NCI-H69 (cell line): ENCODE data around the gene TMEM272.
"Not testable (repeated sequence)": the region's sequence is repeated elsewhere in the genome, so short reads cannot be mapped to it uniquely, and the experiment has no call there.

Experiments
- DNase-seq: peaks from one replicate; lab custom pipeline; 2025; lab: John Stamatoyannopoulos, UW

The TMEM272 gene

DNA sequence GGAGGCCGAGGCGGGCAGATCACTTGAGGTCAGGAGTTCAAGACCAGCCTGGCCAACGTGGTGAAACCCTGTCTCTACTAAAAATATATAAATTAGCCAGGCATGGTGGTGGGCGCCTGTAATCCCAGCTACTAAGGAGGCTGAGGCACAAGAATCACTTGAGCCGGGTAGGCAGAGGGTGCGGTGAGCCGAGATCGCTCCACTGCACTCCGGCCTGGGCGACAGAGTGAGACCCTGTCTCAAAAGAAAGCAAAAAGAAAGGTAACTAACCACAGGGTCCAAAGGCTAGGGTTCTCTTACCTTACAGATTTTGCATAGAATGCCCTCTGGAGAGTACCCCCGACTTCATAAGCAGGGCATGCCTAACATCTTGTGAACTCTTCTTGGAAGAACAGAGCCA, 20.3 kb downstream of the TMEM272 start:
- DNase-seq, result not testable (repeated sequence)

DNA sequence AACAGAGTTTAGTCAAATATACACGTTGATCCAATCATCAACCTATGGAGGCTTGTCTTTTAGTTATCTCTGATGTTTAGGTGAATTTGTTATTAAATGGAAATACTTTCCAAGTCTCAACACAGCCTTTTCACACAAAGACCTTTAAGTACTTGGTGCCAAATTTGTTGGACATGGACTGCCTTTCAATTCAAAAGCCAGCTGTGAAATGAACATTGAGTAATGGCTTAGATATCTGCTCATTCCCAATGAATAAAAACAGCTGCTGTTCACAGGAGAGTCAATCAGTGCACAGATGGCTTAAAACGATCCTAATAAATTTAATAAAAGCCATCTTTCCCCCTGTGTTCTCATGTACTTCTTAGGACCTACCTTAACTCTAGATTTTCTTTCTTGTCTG, 21.1 kb downstream of the TMEM272 start:
- no peak for DNase-seq

DNA sequence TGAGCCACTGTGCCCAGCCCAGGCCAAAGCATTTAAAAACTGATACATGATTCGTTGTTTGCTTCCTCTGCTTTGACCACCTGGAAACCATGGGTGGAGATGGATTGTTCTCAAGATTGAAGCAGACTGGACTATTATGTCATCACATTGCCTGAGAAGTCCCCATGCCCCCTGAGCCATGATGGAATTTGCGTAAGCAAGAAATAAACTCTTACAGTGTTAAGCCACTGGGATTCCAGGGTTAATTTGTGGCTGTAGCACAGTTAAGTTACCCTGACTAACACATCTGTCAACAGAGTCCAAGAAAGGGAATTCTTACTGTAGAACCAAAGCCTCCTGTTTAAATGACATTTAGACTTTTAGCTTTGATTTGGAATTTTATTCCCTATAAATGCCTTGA, 21.6 kb downstream of the TMEM272 start:
- DNase-seq, result no peak

DNA sequence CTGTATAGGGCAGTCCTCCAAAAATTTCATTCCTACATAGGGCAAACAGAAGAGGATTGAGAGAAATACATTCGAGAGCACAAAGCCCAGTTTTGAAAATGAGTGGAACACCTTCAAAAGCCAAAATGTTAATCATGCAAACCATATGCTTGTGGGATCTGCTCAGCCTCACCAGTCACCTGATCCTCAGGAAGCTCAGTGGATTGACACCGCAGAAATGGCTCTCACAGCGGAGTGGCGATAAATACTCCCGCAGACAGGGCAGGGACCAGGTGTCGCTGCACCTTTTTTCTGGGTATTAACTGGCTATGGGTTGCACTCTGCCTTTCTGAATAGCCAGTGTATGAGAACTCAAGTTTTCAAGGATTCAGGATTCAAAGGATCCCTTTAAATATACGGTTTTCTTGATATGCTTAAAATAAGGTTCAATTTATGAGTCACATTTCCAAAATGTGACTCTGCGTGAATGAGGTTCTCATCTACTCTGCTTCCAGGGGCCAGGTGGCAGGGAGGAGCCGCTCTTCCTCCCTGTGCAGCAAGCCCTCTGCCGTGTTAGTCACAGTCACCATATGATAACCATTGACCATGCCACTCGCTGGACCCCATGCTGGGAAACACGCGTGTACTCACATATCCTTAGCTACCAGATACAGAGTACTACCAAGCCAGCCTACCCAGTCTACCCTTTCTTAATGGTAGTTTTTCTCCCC, 22.7 kb downstream of the TMEM272 start:
- DNase-seq, result peak; percentile 61

DNA sequence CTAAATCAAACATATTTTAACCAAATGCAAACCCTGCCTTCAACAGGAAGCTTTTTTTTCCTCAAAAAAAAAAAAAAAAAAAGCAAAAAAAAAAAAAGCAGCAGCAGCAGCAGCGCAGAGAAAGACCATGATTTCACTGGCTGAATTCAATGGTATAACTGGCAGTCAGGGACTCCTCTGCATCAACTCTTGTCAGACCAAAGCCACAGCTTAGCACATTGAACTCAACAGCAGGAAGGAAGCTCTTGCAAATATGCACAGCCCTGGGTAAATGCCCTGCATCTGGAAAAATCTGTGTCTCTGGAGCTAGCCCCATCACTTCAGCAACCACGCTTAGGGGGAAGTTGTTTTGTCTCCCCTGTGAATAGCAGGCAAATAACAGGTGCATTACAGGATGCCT, 23.4 kb downstream of the TMEM272 start:
- DNase-seq, result peak; percentile 20

DNA sequence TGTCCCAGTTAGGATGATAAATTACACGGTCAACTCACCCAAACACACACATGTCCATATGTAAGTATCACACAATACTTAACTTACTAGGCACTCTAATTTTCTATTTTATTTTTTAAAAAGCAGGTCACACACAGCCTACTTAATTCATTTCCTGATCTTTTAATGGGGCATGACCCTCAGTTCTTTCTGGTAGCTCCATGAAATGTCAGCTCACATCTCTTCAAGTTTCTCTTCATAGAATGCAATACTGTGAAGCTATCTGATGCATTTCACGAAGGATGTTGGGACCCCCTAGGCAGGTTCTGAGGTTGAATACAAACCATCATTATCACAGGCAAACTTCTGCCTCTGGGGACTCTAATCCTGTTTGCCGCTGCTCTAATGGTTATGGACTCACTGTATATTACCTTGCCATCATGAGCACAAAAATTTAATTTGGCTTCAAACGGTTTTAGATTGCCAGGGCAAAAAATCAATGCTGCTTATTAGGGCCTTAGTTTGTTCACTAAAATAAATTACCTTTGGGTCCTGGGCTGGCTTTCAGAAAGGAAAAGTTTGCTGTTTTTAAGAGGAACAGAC, 24.9 kb downstream of the TMEM272 start:
- DNase-seq, result no peak

DNA sequence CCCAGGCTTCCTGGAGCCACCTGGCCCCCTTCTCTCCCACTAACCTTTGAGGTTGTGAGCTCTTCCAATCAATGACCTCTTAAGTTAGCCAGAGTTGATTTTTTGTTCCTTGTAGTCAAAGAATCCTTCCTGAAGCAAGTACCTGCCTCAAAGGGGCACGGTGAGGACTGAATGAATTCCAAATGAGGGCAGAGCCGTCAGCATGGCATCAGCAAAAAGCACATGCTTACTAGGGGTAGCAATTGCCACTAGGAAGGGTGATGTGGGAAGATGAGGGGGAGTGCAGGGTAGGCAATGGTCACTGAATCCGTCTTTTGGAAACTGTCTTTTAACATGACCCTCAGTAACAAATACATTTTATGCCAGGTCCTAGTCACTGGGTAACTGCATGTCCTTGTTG, 25.4 kb downstream of the TMEM272 start:
- no peak for DNase-seq

DNA sequence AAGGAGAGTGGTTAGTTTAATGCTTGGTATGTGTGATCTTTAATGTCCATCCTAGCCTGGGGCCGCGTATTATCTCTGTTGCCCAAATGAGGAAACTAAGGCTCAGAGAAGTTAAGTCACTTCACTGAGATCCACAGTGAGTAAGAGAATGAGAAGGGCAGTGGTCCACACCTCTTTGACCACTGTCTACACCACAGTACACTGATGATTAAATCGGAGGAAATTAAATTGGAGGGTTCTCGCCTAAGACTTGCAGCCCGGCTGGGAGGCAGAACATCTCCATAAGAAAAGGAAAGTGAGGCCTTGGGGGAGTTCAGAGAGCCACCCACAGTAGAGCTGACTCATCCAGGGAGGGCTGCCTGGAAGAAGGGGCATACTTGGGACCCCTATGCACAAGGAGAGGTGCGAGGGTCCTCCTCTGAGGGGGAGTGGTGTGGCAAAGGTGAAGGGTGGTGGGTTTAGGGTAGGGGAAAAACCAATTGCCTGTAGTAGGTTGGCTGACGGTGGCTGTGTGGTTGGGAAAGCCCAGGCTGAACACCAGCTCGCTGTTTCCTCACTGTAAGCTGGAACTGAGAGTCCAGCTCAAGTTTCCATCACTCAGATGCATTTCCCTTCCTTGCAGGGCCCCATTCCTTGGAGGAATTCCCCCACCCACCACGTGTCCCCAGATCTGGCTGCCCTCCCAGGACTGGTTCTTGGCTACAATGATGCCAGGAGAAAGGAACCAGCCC, 26.0 kb downstream of the TMEM272 start:
- no peak for DNase-seq

DNA sequence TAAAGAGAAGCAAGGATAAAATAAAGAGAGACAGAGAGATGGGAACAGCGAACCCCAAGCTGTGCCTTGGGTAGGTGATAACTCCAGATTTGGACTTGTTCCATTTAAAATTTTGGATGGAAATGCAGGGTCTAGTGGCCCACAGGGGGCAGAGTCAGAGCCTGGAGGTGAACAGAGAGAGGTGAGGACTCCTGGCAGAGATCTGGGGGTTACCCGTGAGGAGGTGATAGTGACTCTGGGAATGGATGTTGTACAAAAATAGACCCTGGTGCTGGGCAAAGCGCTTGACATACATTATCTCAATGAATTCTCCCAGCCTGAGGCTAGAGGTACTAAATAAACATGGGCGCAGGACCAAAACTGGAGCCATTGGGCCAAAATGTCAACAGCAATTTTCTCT, 26.7 kb downstream of the TMEM272 start:
- peak; percentile 24 for DNase-seq

DNA sequence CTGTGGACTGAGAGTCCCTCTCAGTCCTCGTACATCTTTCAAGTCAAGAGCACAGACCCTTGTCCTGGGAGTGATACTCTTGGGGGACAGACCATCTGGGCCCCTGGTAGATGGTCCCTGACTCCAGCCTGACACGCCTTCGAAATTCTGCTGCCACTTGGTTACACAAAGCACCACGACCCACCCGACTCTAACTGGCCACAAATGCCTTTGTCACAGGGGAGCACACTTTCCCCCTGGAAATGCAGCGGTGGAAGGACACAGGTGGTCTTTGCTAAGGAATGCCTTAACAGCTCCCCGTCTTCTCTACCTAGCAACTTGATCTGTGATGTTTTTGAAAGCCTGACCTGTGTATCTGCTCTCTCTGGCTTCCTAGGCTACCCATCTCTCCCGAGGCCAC, 27.3 kb downstream of the TMEM272 start:
- DNase-seq, result no peak

DNA sequence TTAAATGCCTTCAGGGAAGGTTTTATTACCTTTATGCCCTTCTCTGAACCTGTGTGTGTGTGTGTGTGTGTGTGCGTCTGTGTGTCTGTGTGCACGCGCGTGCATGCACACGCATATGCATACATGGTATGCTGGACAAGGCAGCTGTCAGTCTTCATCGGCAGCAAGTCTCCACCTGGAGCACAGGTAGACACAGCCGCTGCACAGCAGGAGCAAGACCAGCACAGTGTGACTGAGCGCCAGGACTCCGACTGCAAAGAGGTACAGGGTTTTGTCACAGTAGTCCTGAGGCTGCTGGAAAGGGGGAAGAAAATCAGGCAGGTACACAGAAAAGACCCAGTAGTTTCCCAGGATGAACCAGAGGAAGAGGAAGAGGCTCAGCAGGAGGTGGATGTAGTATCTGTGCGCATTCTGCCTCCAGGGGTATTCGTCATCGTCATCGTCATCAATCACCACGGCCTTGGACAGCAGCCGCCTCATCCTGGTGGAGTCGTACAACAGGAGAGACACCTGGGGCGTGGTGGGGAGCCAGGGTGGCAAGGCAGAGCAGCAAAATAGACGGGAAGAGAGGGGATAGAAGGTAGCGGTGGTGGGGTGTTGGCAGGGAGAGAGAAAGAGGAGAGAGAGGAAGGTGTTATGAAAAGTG, 28.2 kb downstream of the TMEM272 start:
- DNase-seq, result peak; percentile 86

DNA sequence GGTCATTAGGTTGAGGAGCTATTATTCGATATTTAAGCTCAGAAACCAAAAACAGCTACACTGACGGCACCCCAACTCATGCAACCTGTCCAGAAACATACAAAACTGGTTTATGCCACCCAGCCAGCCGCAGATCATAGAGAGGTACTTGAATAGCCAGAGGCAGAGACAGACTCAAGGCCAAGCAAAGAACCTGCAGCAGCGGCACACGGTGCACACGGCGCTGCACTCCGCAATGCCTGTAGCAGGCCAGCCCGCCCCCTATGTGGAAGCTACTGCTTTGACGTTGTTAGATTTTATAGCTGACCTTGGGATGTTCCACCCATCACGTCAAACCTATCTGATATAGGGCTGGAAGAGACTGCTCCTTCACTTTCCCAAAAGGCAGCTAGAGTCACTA, 29.1 kb downstream of the TMEM272 start:
- no peak for DNase-seq

DNA sequence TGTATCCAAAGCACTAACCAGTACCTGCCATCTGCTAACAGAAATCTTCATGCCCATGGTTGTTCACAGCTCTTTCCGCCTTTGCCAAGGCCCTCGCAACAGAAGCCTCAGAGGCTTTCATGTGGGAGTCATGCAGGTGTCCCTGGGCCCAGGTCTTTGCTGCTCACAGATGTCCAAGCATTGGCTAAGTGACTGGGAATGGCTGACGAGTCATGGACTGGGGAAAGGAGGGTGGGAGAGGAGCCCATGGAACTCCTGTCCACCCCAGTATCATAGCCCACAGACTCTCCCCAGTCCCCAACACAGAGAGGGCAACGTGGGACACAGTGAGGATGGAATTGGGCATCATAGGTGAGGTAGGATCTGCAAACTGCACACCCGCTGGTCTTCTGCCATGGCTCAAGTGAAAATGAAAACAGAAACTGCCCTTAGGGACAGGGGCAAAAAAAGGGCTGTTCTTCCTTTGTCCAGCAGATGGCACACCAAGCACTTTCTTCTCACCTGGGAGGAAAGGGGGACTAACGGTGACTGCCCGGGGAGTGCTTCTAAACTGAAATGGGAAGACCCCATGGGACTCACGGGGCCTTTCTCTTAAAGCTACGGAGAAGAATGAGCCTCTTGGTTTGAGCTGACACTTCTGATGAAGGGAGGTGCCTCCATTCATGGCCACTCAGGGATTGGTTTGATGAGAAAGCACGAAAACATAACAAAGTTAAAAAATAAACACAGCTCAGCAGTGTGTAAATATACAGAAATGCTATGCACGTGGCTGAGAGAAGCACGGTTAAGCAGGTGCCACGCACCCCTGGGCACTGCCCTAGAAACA, 29.9 kb downstream of the TMEM272 start:
- DNase-seq, result peak; percentile 74

DNA sequence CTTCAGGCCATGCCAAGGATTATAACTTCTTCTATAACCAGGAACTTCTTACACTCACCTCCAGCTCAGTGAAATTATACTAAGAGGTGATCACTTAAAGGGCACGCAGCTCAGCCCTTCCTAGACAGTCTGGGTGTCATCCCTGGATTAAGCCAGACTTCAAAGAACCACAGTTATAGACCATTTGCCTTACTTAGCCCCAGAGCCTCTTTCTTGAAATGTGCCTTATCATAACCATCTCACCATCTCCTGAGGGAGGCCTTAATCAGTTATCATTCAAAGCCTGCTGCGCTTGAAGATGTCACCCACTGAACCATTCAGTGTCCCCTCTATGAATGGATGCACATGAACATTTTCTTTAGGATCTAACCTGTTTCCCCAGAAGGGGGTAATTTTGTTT, 30.9 kb downstream of the TMEM272 start:
- no peak for DNase-seq

DNA sequence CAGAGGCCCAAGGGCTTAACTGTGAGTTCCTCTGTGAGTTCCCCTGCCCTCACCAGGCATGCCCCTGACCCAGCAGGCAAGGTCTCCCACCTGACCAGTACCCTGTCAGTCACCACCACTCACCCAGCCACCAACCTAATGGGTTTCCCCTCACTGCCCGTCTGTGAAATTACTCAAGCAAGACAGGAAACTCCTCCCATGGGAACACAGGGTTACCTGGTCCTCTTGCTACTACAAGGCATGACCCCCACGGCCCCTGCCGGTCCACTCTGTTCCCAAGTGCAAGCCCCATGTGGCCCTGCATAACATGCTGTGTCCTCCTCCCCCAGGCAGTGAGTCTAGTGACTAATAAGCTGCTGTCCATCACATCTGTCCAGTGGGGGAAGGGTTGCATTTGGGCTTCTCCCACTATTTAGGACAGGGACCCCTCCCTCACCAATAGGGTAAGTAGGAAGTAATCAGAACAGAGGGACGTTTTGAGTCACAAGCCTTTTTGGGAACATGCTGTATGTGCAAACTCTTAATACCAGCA, 33.0 kb downstream of the TMEM272 start:
- peak; percentile 30 for DNase-seq

DNA sequence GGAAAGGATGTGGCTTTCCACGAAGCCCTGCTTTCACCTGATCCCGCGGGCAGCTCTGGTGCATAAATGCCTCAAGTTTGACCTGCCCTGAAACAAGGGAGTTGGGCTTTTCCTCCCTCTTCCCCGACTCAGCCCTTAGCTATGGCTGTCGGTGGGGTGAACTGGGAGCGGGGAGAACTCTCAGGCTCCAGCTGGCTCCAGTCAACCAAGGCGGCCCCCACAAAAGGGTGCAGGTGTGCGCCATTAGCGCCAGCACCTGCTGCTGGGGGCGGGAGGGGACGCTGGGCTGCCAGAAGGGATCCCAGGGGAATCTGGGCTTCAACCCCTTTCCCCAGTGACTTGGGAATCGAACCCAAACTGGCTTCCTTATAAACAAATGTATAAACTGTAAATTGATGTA, 33.9 kb downstream of the TMEM272 start:
- peak; percentile 89 for DNase-seq

DNA sequence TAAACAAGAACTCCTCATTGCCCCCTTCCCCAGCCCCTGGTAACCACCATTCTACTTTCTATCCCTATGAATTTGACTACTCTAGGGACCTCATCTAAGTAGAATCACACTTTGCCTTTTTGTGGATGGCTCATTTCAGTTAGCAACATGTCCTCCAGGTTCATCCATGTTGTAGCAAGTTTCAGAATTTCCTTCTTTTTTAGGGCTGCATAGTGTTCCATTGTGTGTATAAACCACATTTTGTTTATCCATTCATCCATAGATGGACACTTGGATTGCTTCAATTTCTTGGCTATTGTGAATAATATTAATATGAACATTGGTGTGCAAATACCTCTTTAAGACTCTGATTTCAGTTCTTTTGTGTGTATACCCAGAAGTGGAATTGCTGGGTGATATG, 36.2 kb downstream of the TMEM272 start:
- DNase-seq, result no peak

DNA sequence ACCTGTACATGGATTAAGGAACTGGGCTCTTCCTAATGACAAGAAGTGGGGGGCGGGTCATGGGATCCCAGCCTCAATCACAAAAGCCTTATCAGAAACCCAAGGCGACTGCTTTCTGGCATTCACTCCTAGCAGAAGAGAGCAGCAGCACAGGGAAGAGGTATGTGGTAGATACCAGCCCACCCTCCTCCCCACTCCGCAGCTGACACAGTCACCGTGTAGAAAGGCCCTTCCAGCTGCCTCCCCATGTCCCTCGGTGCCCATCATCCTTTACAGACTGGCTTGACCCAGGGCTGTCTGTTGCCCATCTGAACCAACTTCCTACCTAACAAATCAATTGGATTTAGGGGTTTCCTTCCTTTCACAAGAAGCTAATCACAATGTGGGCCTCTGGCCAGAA, 37.9 kb downstream of the TMEM272 start:
- DNase-seq, result no peak

DNA sequence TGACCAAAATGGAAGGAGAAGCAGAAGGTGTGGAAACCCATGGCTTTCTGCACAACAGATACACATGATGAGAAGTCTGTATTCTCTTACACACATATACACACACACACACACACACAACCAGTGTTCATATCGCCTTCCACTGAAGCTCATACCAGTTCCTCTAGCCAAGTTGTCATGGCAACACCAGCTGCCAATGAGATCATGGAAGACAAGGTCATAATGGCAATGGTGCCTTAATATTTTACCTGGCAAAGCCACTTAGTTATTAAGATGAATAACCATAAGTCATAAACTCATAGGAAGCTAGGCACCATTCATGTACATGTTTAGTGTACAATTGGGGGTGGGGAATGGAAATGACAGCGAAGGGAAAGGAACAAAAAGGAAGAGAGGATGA, 38.4 kb downstream of the TMEM272 start:
- peak; percentile 68 for DNase-seq

DNA sequence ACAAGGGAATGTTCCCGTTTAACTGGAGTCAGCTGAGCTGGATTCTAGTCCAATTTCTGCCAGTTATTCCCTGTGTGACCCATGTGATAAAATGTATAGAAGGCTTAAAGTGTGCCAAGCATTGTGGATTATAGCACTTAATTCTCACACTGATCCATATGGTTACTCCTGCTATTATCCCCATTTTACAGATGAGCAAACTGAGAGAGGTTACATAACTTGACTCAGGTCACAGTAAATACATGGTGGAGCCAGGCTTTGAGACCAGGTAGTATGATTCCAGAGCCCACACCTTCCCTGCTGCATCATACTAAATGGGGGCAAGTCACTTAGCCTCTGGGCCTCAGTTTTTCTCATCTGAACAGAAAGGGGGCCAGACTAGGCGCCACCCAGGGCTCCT, 39.1 kb downstream of the TMEM272 start:
- no peak for DNase-seq

DNA sequence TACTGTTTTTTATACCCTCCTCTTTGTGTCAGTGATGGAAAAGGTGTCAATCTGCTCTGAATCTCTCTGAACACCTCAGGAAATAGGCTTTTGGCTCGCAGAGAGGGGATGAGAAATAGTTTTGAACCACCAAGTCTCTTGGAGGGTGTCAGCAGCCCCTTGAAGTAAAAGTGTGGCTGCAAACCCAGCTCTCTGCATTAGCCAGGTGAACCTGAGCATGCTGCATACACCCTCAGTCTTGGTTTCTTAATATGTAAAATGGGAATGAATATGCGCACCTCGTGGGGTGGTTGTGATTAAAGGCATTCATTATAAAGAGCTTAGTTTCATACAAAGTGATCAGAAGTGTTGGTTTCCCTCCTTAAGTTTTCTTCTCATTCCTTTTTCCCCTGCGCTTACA, 39.7 kb downstream of the TMEM272 start:
- no peak for DNase-seq
